Muscle of leg (tissue), 16 donors: ENCODE measurements around the gene CDK5R1. TPM values are rescaled to one million over a fixed set of nuclear protein-coding genes. Genes with fewer than 3 reads are reported as not detected.

Experiments used
- DNase-seq: peaks from one replicate; pipeline ENCODE4 v3.0.0; 2013
- H3K27ac ChIP-seq: one replicate; pipeline ENCODE4 v1.5.1; 2013; ENCODE audit warnings: mild to moderate bottlenecking, low read length, control low read depth
- H3K27me3 ChIP-seq: one replicate; pipeline ENCODE4 v1.6.1; 2013; ENCODE audit warnings: low read length; ENCODE audit not compliant: control insufficient read depth, insufficient read depth
- H3K36me3 ChIP-seq: one replicate; pipeline ENCODE4 v1.6.1; 2013; ENCODE audit warnings: low read length; ENCODE audit not compliant: control insufficient read depth, insufficient read depth
- H3K4me1 ChIP-seq: one replicate; pipeline ENCODE4 v1.6.1; 2013; ENCODE audit warnings: low read length; ENCODE audit not compliant: control insufficient read depth, insufficient read depth
- H3K4me3 ChIP-seq: one replicate; pipeline ENCODE4 v1.5.1; 2013; ENCODE audit warnings: low read length, control low read depth
- H3K9me3 ChIP-seq: replicated peaks from 2 replicates; pipeline ENCODE4 v1.6.1; 2013; ENCODE audit warnings: low read depth, low read length; ENCODE audit not compliant: control insufficient read depth
- WGBS: methylation state at CpG from one replicate; pipeline ENCODE4 v1.1.5; 2013; ENCODE audit warnings: missing lambda C conversion rate; ENCODE audit not compliant: insufficient coverage; 5-methylcytosine and 5-hydroxymethylcytosine counted together
- long read RNA-seq, 11 donors: transcript quantifications; one replicate each; lab custom pipeline, GENCODE V29; 2026
- polyA plus RNA-seq, 8 donors: library from polyadenylated mRNA; unstranded; fragments of 120-200 nt; gene quantifications; one replicate each; pipeline versions ENCODE4 v1.2.1 to v1.2.3, GENCODE V29; 2013; ENCODE audit warnings: inconsistent platforms in 1 of 8, low replicate concordance in 1 of 8; ENCODE audit not compliant: insufficient read length in 8 of 8, insufficient read depth in 1 of 8
- total RNA-seq: library from RNA; stranded (reverse); fragments of 120-200 nt; gene quantifications from one replicate; pipeline ENCODE4 v1.2.4, GENCODE V29; 2013

CDK5R1 gene
- total RNA-seq (4.4 TPM), polyA plus RNA-seq (10 to 100 TPM in 3 of 8 donors, 1 to 10 TPM in 5; 7.4 to 11.4 (median 9.7) TPM)
- long read RNA-seq, donor 1, full-length matches to known transcripts: 1 of 1 reads
- long read RNA-seq, donor 1, partial matches to known transcripts: 0 of 1 reads
- long read RNA-seq, donor 1, other reads (novel, unspliced or antisense): 0 of 1 reads
- long read RNA-seq, donor 2: 0 reads
- long read RNA-seq, donor 3, full-length matches to known transcripts: 5 of 5 reads
- long read RNA-seq, donor 3, partial matches to known transcripts: 0 of 5 reads
- long read RNA-seq, donor 3, other reads (novel, unspliced or antisense): 0 of 5 reads
- long read RNA-seq, donor 4, full-length matches to known transcripts: 2 of 2 reads
- long read RNA-seq, donor 4, partial matches to known transcripts: 0 of 2 reads
- long read RNA-seq, donor 4, other reads (novel, unspliced or antisense): 0 of 2 reads
- long read RNA-seq, donor 5, full-length matches to known transcripts: 10 of 10 reads
- long read RNA-seq, donor 5, partial matches to known transcripts: 0 of 10 reads
- long read RNA-seq, donor 5, other reads (novel, unspliced or antisense): 0 of 10 reads
- long read RNA-seq, donor 6, full-length matches to known transcripts: 6 of 6 reads
- long read RNA-seq, donor 6, partial matches to known transcripts: 0 of 6 reads
- long read RNA-seq, donor 6, other reads (novel, unspliced or antisense): 0 of 6 reads
- long read RNA-seq, donor 7, full-length matches to known transcripts: 2 of 2 reads
- long read RNA-seq, donor 7, partial matches to known transcripts: 0 of 2 reads
- long read RNA-seq, donor 7, other reads (novel, unspliced or antisense): 0 of 2 reads
- long read RNA-seq, donor 8: 0 reads
- long read RNA-seq, donor 9, full-length matches to known transcripts: 3 of 3 reads
- long read RNA-seq, donor 9, partial matches to known transcripts: 0 of 3 reads
- long read RNA-seq, donor 9, other reads (novel, unspliced or antisense): 0 of 3 reads
- long read RNA-seq, donor 10, full-length matches to known transcripts: 2 of 2 reads
- long read RNA-seq, donor 10, partial matches to known transcripts: 0 of 2 reads
- long read RNA-seq, donor 10, other reads (novel, unspliced or antisense): 0 of 2 reads
- long read RNA-seq, donor 11, full-length matches to known transcripts: 4 of 4 reads
- long read RNA-seq, donor 11, partial matches to known transcripts: 0 of 4 reads
- long read RNA-seq, donor 11, other reads (novel, unspliced or antisense): 0 of 4 reads

DNA sequence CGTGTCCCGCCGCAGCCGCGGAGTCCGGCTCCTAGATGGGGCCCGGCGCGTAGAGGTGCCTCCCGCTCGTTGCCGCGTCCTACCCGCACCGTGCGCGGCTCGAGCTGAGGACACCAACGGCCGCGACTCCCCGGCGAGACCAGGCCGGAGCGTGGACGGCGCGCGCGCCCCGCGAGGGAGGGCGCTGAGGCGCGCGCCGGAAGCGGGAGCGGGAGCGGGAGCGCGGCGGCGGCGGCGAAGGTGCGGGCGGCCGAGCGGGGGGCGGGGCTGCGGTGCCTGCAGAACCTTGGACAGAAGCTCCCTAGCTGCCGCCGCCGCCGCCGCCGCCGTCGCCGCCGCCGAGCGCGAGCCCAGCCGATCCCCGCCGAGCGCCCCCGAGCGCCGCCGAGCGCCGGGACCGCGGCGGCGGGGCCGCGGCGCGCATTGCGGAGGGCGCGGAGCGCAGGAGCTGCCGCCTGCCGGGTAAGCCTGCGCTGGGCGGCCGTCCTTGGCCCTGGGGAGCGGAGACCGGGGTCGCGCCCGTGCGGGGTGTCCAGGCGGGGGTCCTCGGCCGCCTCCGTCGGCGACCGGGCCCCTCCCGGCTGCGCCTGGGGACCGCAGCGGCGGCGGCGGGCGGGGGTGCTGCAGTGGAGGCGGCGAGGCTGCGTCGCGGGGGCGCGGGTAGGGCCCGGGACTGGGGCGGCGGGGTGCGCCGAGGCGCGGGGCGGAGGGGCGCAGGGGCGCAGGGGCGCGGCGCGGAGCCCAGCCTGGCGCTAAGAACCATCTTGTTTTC, at the start of gene CDK5R1:
TSS of gene CDK5R1 (plus strand) at position 293 of the 772 bp plus-strand sequence. CDS start 628 bp downstream, outside the sequence.
- H3K27me3 ChIP-seq: no peaks in the 10 kb centered on the region

DNA sequence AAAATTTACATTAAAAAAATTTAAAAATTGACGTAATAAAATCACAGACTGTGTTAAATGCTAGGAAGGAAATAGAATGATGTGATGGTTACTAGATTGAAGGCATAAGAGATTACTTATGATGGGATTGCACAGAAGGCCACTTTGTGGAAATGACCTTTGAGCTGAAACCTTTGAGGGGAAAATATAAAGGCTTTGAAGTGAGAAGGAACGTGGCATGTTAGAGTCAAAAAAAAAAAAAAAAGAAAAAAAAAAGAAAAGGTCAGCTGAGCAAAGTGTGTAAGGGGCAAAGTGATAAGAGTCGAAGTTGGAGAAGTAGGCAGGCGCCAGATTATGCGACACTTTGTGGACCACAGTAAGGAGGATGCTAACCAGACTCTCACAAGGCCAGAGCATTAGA, 46.1 kb upstream of the CDK5R1 start:
- Histone ChIP-seq H3K4me1 (peaks cover 5% of the 10 kb centered on the region), H3K27ac (no peak overlapping the region), H3K4me3 (no peak overlapping the region), H3K9me3 (no peaks in the 10 kb centered on the region), H3K27me3 (no peaks in the 10 kb centered on the region), H3K36me3 (no peaks in the 10 kb centered on the region)
- 65% methylated on average over 5 of the region's 5 CpGs for WGBS
- no peak for DNase-seq

More for the DNA sequence above, at the start of gene CDK5R1:
- Histone ChIP-seq H3K4me1 (peaks cover 55% of the 10 kb centered on the region), H3K36me3 (peaks cover 31% of the 10 kb centered on the region), H3K27ac (peak within 1 kb of the TSS; percentile 92), H3K9me3 (no peaks in the 10 kb centered on the region), H3K4me3 (peak within 1 kb of the TSS; percentile 41)
- under 1% methylated on average over 133 of the region's 135 CpGs for WGBS
- DNase-seq: peak; percentile 84

DNA sequence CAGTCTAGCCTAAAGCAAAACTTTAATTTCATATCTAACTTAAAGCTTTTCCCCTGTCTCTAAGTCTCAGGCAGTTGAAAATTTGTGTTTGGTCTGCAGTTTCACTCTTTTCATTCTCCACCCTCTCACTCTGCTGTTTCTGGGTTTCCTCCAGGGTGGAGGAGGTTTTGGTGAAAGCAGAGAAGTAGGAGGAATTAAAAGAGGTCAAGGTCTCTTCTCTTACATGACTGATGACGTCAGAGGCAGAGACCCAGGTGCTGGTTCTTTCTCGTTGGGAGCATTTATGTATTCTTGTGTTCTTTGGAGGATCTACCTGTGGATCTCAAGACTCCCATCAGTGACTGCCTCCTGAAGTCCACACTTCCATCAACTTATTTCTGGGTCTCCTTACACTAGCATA, 44.9 kb upstream of the CDK5R1 start:
- Histone ChIP-seq H3K36me3 (peaks cover 2% of the 10 kb centered on the region), H3K9me3 (no peaks in the 10 kb centered on the region), H3K27ac (no peak overlapping the region), H3K4me3 (no peak overlapping the region), H3K27me3 (no peaks in the 10 kb centered on the region), H3K4me1 (peaks cover 8% of the 10 kb centered on the region)
- DNase-seq: no peak
- WGBS: no CpG with 5 or more reads among the region's 2 CpGs

DNA sequence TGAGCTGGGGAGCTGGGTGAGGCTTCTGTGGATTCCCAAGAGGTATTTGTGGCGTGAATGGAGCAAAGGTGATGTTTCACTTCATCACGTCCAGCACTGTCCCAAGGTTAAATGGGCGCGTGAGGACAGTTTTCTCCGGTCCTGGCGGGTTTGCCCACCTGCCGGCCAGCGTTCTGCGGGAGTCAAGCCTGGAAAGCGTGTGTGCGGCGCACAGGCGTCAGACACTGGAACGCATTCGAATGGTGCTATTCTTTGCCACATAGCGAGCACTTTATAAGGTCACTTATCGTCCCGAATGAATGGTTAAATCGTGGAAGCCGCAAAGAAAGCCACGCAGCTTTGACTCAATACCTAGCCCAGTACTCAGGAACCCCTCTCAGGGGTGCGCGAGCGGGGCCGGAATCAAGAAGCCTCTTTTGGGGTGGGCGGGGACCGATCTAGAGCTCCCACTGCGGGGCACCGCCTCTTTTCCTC, 42.9 kb upstream of the CDK5R1 start:
- Histone ChIP-seq H3K36me3 (peaks cover 9% of the 10 kb centered on the region), H3K27me3 (no peaks in the 10 kb centered on the region), H3K4me1 (peaks cover 8% of the 10 kb centered on the region), H3K27ac (no peak overlapping the region), H3K4me3 (peak overlapping the region; percentile 97), H3K9me3 (no peaks in the 10 kb centered on the region)
- WGBS: 27% methylated on average over 21 of the region's 29 CpGs
- no peak for DNase-seq

DNA sequence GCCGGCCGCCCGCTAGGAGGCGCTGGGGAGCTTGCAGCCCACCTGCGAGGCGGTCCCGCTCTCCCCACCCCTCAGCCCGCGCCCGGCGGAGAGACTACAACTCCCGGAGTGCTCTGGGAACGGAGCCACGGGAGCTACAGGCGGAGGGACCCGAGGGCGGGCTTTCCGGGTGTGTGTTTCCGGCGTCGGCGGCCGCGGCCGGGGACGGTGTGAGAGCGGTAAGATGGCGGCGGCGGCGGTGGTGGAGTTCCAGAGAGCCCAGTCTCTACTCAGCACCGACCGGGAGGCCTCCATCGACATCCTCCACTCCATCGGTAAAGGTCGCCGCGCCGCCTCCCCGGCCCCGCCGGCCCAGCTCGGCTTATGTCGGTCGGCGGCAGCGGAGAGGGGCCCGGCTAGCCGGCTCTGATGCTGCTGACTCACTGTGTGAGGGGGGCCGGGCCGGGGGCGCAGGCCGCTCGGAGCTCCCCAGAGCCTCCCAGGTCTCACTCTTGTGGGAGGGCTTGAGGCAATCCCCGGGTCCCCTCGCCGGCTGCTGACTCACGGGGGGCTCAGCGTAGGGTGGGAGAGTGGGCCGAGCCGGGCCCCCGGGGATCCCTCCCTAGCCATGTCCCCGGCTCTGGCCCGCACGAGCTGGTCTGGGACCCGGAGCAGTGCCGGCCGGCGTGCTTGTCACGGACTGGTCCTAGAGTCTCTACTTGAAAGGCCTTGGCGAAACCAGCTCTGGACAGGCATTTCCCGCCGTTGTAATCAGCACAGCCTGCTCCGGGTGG, 42.3 kb upstream of the CDK5R1 start, which contains the start of gene PSMD11:
TSS of gene PSMD11 (plus strand) at position 210 of the 773 bp plus-strand sequence. CDS start at position 224, 14 bp downstream.
- H3K4me3 ChIP-seq: peak within 1 kb of the TSS; percentile 97
- H3K27me3 ChIP-seq: no peaks in the 10 kb centered on the region
- H3K4me1 ChIP-seq: peaks cover 8% of the 10 kb centered on the region
- DNase-seq: peak; percentile 99
- H3K36me3 ChIP-seq: peaks cover 13% of the 10 kb centered on the region
- peak within 1 kb of the TSS; percentile 86 for H3K27ac ChIP-seq
- no peaks in the 10 kb centered on the region for H3K9me3 ChIP-seq
- under 1% methylated on average over 60 of the region's 74 CpGs for WGBS

DNA sequence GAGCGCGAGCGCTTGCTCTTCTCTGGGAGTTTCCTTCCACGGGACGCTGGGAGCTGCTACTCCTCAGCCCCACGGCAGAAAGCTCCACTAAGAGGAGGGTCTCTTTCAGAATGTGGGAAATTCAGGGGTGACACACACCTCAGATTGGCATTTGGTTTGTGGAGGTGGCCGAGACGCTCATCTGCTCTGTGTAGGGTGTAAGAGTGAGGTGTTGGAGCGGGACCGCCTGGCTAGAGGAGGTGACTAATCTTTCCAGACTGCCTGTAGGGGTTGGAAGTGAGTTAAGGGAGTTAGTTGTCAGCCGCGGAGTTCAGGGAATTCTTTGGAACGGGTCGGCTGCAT, 41.7 kb upstream of the CDK5R1 start:
- peak; percentile 50 for DNase-seq
- H3K27me3 ChIP-seq: no peaks in the 10 kb centered on the region
- H3K27ac ChIP-seq: peak overlapping the region; percentile 86
- WGBS: 3% methylated on average over 9 of the region's 14 CpGs
- no peaks in the 10 kb centered on the region for H3K9me3 ChIP-seq
- H3K4me3 ChIP-seq: peak overlapping the region; percentile 97
- peaks cover 13% of the 10 kb centered on the region for H3K36me3 ChIP-seq
- H3K4me1 ChIP-seq: peaks cover 8% of the 10 kb centered on the region

DNA sequence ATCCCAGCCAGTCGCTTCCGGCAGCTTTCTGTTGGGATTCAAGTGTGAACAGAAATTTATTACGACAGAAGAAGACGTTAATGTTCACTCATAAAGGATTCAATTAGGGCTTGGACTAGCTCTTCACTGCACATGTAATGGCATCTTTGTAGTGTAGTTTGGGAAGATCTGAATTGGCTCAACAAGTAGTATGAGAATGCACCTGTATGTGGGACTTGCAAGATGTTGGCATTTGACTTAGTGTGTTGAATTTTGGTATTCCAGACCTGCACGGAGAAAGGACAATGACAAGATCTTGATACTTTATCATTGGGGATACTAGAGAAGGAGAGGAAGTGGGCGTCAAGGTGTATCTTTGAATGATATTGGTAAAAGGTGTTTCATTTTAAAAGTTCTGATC, 41.3 kb upstream of the CDK5R1 start:
- 0% methylated on average over 2 of the region's 6 CpGs for WGBS
- peak overlapping the region; percentile 86 for H3K27ac ChIP-seq
- no peaks in the 10 kb centered on the region for H3K27me3 ChIP-seq
- peaks cover 13% of the 10 kb centered on the region for H3K36me3 ChIP-seq
- no peak for DNase-seq
- H3K9me3 ChIP-seq: no peaks in the 10 kb centered on the region
- H3K4me1 ChIP-seq: peaks cover 8% of the 10 kb centered on the region
- peak overlapping the region; percentile 97 for H3K4me3 ChIP-seq

DNA sequence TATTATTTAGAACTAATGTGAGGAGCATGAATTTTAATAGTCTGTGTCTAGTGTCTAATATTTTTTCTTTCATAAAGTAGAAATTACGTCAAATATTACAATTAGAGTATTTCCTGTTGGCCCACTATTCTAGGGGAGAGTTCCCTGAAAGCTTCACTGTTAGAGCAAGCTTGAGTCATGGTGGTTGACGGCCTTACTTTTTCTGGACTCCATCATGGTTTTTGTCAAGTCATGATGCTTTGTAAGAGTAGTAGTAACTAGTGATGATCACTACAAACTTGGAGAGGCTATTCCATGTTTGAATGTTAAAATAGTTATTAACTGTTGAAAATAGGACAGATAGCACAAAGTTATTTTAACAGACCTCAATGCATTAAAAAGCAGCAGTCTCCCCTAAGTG, 40.8 kb upstream of the CDK5R1 start:
- Histone ChIP-seq H3K9me3 (no peaks in the 10 kb centered on the region), H3K27ac (no peak overlapping the region), H3K27me3 (no peaks in the 10 kb centered on the region), H3K36me3 (peaks cover 17% of the 10 kb centered on the region), H3K4me3 (no peak overlapping the region), H3K4me1 (peaks cover 8% of the 10 kb centered on the region)
- 88% methylated on average over 1 of the region's 2 CpGs for WGBS
- no peak for DNase-seq
